ENCODE measurements around the gene AMMECR1. TPM values are rescaled to one million over a fixed set of nuclear protein-coding genes. Genes with fewer than 3 reads are reported as not detected.
"Not testable (repeated sequence)": the region's sequence is repeated elsewhere in the genome, so short reads cannot be mapped to it uniquely, and the experiment has no call there.

The AMMECR1 gene
- total RNA-seq, 1 donor from 2014 or later = 2.9 TPM

- no peak for ATAC-seq
- intact Hi-C loops (cut with DNase I) = no loop called here
- DNase-seq (ENCODE audit: low spot score) = no peak
Measured at GRCh38 chrX:110268886-110269285, 49.0 kb downstream of the AMMECR1 start.

- no peak for ATAC-seq
- intact Hi-C loops (cut with DNase I) = no loop called here
- no peak for DNase-seq (ENCODE audit: low spot score)
Measured at GRCh38 chrX:110268395-110268794, 49.5 kb downstream of the AMMECR1 start.

GRCh38 chrX:110267874-110268273 is 50.0 kb downstream of the AMMECR1 start:
- intact Hi-C loops (cut with DNase I) = no loop called here
- no peak for ATAC-seq
- DNase-seq (ENCODE audit: low spot score) = no peak

DNA sequence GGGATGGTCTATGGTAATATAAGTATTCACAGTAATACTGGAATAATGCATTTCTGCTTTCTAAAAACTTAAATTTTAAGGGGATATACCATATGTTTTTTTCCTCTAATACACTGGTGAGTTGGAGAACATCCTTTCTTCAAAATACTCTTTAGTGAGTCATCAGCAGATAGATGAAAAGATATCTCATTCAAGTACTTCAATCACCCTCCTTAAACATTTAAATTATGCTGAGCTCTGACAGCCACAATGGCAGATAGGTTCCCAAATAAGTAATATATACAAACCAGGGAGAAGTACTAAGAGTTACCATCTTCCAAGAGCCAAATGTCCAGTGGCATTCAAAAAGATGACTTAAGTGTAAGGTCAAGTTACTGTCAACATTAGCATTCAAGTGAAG is 52.2 kb downstream of the AMMECR1 start:
- intact Hi-C loops (cut with DNase I) = no loop called here
- ATAC-seq (no peak), DNase-seq (ENCODE audit: low spot score) (no peak)

GRCh38 chrX:110259117-110259516 is 58.8 kb downstream of the AMMECR1 start:
- intact Hi-C loops (cut with DNase I) = no loop called here
- ATAC-seq = no peak
- DNase-seq (ENCODE audit: low spot score) = no peak

DNA sequence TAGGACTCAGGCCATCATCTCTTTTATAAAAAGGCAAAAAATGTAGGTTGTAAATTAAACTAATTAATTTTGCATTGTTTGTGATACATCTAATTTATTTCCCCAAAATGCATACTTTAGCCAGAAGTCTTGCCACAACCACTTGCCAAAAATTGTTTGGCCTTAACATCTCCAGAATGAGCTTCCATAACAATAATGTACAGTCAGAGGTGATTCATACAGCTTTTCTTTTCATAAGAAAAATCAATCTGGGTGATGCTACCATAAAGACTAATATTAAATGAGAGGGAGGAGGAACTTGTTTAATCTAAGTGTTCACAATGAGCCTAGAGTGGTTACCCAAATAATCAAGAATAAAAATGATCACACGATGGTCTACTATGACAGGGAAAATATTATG is 59.3 kb downstream of the AMMECR1 start:
- ATAC-seq = no peak
- intact Hi-C loops (cut with DNase I) = no loop called here
- DNase-seq (ENCODE audit: low spot score) = no peak

DNA sequence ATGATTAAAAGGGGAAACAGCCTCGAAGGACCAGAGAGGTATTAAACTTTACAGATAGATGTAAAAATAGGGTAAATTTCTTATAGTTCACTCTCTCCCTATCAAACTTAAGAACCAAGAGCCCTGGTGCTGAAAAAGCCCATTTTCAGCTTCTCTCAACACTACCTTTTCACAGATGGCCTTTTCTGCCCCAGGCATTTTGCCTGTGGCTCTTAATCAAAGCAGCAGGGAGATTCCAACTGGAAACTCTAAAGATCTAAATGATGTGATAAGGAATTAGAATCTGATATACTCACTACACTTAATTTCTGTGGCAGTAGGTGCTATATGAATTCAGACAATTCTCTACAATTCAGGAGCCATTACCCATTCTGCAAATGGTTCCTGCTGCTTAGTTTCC is 60.0 kb downstream of the AMMECR1 start:
- DNase-seq (ENCODE audit: low spot score) (no peak), ATAC-seq (no peak)
- intact Hi-C loops (cut with DNase I) = no loop called here

DNA sequence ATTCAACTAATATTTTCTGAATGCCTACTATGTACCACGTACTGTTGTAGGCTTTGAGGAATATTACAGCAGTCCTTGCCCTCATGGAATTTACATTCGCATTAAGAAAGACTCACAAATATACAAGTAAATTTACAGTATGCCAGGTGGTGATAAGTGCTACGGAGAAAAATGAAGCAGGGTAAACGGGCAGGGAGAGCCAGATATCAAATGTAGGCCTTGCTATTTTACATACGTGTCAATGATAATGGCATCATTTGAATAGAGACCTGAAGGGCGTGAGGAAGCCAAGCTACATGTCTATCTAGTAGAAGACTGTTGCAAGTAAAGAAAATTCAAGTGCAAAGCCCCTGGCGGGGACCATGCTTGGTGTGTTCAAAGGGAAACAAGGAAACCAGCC is 65.2 kb downstream of the AMMECR1 start:
- ATAC-seq (no peak), DNase-seq (ENCODE audit: low spot score) (no peak)
- intact Hi-C loops (cut with DNase I) = no loop called here

GRCh38 chrX:110251961-110252360 is 65.9 kb downstream of the AMMECR1 start:
- ATAC-seq (no peak), DNase-seq (ENCODE audit: low spot score) (no peak)
- intact Hi-C loops (cut with DNase I) = no loop called here

DNA sequence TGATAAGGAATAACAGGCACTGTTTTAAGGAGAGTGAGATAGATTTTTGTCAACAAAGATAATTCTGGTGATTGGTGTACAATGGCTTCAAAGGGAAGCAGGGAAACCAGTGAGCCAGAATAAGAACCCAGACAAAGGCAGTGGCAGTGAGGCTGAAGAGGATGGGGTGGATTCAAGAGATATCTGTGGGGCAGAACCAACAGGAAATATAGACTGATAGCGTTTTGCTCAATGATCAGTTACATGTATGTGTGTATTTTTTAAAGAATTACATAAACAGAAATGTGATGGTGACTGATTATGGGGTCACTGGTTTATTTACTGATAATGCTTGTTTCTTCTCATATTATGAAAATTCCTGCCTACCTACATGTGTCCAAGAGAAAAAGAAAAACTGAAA is 66.4 kb downstream of the AMMECR1 start:
- ATAC-seq (no peak), DNase-seq (ENCODE audit: low spot score) (no peak)
- intact Hi-C loops (cut with DNase I) = no loop called here

GRCh38 chrX:110250847-110251246 is 67.0 kb downstream of the AMMECR1 start:
- intact Hi-C loops (cut with DNase I) = no loop called here
- DNase-seq (ENCODE audit: low spot score) (no peak), ATAC-seq (no peak)

DNA sequence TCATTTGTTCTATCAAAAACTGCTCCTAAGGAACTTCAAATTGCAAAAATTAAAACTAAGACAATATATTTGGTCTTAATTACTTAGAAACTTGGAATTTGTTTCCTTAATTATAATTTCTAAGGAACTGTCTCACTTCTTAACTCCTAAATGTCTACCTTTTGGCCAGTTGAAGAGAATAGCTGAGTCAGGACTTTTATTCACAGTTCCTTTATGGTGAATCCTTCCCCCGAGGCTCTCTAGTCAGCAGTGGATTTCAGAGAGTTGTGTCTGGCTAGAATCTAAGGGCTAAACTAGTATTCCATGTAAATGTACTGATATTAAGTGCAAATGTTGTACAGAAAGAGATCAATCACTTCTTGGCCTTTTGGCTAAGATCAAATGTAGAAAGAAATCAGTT is 69.3 kb downstream of the AMMECR1 start:
- ATAC-seq (no peak), DNase-seq (ENCODE audit: low spot score) (no peak)
- intact Hi-C loops (cut with DNase I) = no loop called here

DNA sequence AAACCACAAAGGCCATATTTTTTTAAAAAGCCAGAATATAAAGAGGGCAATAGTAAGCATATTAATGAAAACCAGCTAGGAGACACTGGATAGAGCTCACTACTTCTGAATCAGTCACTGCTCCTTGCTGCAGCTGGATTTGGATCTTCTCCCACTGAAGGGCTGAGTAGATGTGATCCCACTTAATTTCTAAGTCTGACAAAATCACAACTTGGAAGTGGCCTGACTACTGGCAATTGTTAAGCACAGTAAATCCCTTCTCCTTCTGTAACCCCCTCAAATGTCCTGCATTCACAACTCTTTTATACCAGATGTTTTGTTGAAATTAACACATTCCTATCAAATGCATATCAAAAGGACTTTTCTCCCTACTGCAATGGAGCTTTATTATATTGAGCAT is 72.9 kb downstream of the AMMECR1 start:
- no peak for DNase-seq (ENCODE audit: low spot score)
- intact Hi-C loops (cut with DNase I) = no loop called here

GRCh38 chrX:110242371-110242770 is 75.5 kb downstream of the AMMECR1 start:
- ATAC-seq (no peak), DNase-seq (ENCODE audit: low spot score) (no peak)
- intact Hi-C loops (cut with DNase I) = no loop called here

More for the DNA sequence above, 72.9 kb downstream of the AMMECR1 start:
- ATAC-seq = no peak

DNA sequence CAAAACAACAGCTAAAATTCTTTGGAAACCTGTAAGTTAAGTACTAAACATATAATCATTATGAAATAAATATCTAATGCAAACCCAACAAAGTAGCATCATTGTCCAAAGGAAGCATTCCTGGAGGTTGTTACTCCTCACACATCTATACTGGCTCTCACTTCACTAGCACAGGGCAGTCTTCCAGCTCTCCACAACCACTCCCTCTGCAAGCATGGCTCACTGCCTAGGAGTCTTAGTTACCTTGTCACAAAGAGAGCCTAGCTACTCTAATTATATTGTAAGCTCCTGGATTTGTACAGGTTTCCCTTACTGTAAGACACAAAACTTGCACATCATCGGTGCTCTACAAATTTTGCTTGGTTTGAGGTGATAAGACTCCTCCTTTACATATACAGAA is 76.1 kb downstream of the AMMECR1 start:
- intact Hi-C loops (cut with DNase I) = no loop called here
- DNase-seq (ENCODE audit: low spot score) (no peak), ATAC-seq (no peak)

DNA sequence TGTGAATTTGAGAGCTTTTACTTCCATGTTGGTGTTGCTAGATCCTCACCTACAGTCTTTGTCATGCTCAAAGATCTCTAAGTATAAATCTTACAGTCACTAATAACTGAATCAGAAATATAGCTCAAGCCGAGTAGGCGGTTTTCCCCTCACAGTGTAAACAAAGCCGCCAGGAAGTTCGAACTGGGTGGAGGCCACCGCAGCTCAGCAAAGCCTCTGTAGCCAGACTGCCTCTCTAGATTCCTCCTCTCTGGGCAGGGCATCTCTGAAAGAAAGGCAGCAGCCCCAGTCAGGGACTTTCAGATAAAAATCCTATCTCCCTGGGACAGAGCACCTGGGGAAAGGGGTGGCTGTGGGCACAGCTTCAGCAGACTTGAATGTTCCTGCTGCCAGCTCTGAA is 79.6 kb downstream of the AMMECR1 start:
- DNase-seq (ENCODE audit: low spot score); intact Hi-C loops (cut with DNase I); ATAC-seq: not testable (repeated sequence)

- not testable (repeated sequence) for ATAC-seq; DNase-seq (ENCODE audit: low spot score)
Measured at GRCh38 chrX:110231485-110231884, 86.4 kb downstream of the AMMECR1 start.

GRCh38 chrX:110229497-110230111 is 88.3 kb downstream of the AMMECR1 start:
- ATAC-seq; DNase-seq (ENCODE audit: low spot score); intact Hi-C loops (cut with DNase I): not testable (repeated sequence)

More at GRCh38 chrX:110231485-110231884, 86.4 kb downstream of the AMMECR1 start:
- intact Hi-C loops (cut with DNase I) = not testable (repeated sequence)

GRCh38 chrX:110228453-110228852 is 89.4 kb downstream of the AMMECR1 start:
- ATAC-seq (no peak), DNase-seq (ENCODE audit: low spot score) (no peak)
- intact Hi-C loops (cut with DNase I) = no loop called here

DNA sequence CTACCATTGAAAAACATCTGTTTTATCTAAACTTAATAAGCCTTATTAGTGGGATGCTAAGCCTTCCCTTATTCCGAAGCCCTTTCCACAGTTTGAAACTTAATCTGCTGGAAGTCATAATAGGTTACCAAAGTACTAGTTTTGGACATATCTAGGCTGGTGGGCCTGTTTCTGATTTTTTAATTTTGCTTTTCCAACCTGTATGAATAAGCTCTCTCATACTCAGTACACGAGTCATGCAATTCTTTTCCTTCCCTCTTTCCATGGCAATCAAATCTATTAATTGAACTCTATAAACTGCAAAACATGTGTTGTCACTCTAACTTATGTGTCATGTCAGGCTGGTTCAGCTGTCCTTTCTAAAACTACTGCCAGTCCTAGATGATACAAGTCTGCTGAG is 91.0 kb downstream of the AMMECR1 start:
- intact Hi-C loops (cut with DNase I) = no loop called here
- DNase-seq (ENCODE audit: low spot score) (no peak), ATAC-seq (no peak)

- DNase-seq (ENCODE audit: low spot score) (no peak), ATAC-seq (no peak)
- intact Hi-C loops (cut with DNase I) = no loop called here
Measured at GRCh38 chrX:110224926-110225617, 92.8 kb downstream of the AMMECR1 start.

Measured in sciatic nerve (tissue), 2 donors.